GM21529 (cell line): ENCODE measurements around the gene TMEM39B.
"Not testable (repeated sequence)": the region's sequence is repeated elsewhere in the genome, so short reads cannot be mapped to it uniquely, and the experiment has no call there.

Experiments used
- ATAC-seq: cut with Tn5 transposase; IDR thresholded peaks from one replicate; pipeline ENCODE4 v1.9.1; 2021; ENCODE audit not compliant: unreplicated experiment

TMEM39B gene

DNA sequence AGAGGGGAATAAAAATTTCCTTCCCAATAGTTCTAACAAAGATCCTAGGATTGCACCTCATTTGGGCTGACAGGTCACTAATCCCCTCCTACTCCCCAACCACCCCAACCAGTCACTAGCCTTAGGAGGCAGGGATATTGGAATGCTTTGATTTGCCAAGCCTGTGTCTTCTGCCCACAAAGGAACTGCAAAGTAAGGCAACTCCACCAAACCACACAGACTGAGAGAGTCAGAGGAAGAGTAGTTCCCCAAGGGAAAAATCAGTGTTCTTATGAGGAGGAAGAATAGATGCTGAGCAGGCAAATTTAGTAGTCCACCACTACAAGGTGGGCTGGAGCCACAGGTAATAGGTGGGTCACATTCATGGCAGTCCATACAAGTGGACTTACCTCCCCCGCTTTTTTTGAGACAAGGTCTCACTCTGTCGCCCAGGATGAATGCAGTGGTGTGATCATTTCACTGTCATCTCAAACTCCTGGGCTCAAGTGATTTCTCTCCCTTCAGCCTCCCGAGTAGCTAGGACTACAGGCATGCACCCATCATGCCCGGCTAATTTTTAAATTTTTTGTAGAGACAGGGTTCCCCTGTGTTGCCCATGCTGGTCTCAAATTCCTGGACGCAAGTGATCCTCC is 3.7 kb upstream of the TMEM39B start:
- no peak for ATAC-seq

DNA sequence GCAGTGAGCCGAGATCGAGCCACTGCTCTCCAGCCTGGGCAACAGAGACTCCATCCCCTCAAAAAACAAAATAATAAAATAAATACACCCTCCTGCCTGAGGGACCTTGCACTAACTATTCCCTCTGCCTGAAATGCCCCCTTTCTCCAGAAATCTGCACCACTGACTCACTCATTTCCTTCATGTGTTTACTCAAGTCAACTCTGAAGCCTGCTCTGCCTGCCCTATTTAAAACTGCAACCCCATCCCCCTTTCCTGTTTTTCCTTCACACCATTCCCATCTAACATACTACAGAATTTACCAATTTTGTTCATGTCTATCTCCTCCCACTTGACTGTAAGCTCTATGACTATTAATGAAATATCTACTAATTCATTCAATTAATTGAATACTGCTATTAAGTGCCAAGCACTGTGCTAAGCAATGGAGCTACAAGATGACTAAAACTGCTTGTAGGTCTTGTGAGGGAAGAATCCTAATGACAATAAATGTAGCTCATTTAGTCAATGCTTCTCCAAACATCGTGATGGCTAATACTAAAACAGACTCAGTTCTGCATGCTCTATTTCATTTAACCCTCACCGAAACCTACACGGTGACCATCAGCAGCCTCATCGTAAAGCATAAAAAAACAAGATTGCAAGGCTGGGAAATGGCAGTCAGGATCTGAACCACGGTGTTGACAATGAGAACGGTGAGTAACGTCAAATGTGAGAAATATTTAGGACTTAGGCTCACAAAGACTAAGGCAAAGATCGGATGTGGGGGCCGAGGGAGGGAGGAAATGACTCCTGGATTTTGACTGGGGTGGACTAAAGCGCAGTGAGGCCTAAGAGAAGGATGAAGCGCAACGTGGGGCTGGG is 749 bp upstream of the TMEM39B start:
- ATAC-seq = no peak

DNA sequence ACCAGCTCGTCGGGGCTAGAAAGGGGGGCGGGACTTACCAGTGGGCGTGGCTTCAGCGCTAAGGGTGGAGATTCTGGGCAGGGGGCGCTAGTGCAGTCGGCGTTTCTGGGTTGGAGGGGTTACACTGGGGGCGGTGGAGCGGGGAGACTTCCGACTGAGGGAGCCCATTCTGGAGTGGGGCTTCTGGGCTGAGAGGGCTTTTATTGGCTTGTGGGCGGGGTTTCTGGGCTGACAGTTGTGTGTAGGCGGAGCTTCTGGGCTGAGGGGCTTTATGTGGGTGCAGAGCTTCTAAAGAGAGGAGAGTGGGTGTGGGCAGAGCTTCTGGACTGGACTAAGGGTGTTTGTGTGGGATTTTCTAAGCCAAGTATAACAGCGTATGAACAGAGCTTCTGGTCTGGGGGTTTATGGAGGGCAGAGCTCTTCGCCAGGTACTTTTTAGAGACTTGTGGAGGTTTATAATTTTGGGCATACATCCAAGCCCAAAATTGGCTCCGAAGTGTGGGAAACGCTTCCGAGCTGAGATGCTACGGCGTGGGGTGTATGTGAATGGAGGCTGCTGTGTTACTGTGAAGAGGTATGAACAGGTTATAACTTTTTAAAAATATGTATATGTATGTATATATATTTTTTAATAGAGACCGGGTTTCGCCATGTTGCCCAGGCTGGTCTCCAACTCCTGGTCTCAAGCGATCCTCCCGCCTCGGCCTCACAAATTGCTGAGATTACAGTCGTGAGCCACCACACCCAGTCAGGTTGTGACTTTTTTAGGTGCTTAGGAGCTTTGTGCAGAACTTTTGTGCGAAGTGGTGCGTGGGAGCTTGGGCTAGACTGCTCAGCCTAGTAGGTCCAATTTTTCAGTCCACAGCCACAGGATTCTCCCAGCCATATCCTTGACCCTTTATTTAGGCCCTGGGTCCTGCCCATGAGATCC is 825 bp downstream of the TMEM39B start:
- ATAC-seq = peak; percentile 18

DNA sequence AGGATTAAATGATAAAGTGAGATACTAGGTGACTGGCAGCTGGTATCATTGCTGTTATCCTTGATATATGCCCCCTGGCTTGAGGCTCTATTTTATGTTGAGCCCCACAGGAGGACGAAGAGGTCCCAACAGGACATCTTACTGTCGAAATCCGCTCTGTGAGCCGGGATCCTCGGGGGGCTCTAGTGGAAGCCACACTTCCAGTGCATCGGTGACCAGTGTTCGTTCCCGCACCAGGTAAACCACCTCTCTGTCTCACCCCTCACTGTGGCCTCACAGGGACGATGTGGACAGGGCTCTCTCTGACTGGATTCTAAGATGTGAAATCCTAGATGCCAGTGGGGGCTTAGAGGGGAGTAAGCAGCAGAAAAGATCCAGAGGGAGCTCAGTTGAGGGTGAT is 2.1 kb downstream of the TMEM39B start:
- ATAC-seq = no peak

DNA sequence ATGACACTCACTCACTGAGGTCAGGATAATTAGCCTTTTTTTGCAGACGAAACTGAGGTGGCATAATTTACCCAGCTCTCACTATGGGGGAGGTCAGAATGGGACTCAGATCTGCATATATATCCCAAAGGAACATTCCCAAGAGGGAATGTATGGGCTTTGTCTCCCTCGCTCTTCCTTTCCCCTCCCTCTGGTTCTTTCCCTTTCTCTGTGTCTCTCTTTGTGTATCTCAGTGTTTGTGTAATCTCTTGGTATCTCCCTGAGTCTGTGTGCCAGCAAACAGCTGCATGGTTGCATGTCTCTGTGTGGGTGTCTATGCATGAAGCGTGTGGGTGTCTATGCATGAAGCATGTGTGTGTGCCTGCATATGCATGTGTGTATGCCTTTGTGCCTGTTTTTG is 4.7 kb downstream of the TMEM39B start:
- ATAC-seq = no peak

DNA sequence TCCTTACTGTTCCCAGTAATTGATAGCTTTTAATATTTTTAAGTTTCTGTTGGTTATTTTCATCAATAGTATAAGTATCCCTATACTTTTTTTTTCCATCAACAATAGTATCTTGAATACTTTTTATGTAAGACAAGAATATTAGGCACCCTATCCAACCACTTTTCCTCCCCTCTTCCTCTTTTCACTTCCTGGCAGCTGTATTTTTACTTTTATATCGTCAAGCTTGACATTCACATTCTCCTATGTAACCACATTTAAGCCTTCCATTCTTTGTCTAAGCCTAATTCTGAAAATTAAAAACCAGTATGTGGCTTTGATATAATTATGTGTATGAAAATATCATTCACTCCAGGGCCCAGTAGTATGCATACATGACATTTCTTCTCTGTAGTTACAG is 9.3 kb downstream of the TMEM39B start:
- no peak for ATAC-seq

DNA sequence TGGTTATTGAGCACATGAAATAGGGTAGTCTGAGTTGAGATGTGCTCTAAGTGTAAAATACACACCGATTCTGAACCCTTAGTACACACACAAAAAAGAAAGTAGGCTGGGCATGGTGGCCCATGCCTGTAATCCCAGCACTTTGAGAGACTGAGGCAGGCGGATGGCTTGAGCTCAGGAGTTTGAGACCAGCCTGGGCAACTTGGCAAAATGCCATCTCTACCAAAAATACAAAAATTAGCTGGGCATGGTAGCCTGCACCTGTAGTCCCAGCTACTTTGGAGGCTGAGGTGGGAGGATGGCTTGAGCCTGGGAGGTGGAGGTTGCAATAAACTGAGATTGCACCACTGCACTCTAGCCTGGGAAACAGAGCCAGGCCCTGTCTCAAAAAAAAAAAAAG is 13.6 kb downstream of the TMEM39B start:
- ATAC-seq = not testable (repeated sequence)

DNA sequence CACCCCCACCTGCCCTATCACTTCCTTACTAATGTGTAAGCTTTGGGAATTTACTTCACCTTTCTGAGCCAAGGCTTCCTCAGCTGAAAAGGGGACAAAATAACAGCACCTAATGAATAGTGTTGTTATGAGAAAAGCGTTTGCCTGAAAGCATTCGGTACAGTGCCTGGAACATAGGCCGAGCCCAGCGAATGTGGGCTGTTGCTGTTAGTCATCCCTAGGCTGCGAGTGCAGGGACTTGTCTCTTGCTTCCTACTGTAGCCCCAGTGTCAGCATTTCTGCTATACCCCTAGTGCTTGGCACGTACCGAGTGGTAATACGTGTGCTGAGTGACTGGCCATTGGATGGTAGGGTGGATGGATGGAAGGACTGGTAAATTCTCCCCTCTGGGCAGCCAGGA is 18.4 kb downstream of the TMEM39B start:
- ATAC-seq = no peak

DNA sequence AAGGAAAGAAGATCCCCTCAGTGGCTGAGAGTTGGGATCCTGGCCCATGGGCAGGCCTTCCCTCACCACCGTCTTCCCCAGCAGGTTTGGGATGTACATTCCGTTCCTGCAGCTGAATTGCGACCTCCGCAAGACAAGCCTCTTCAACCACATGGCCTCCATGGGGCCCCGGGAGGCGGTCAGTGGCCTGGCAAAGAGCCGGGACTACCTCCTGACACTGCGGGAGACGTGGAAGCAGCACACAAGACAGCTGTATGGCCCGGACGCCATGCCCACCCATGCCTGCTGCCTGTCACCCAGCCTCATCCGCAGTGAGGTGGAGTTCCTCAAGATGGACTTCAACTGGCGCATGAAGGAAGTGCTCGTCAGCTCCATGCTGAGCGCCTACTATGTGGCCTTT is 18.9 kb downstream of the TMEM39B start:
- no peak for ATAC-seq

DNA sequence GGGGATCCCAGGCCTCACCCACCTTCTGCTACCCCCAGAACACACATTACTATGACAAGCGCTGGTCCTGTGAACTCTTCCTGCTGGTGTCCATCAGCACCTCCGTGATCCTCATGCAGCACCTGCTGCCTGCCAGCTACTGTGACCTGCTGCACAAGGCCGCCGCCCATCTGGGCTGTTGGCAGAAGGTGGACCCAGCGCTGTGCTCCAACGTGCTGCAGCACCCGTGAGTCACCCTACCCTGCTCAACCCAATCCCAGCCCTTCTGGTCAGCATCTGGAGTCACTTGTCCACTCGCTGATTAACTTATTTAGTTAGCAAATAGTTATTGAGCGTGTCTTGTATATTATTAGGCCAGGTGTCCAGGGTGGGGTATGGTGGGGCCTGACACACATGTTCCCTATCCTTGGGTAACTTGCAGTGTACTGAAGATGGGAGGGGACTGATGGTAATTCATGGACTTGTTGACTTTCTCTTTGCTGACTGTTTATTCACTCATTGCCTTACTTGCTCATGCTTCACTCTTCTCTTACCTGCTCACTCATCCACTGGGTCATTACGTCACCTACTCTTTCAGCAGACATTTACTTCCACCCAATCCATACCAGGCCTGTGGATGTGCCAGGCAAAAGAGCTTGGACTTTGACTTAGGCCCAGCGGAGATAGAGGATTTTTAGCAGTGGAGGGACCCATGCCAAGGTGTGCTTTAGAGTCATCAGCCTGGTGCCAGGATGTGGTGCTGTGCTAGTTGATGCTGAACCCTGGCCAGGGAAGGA is 22.2 kb downstream of the TMEM39B start:
- ATAC-seq = no peak

DNA sequence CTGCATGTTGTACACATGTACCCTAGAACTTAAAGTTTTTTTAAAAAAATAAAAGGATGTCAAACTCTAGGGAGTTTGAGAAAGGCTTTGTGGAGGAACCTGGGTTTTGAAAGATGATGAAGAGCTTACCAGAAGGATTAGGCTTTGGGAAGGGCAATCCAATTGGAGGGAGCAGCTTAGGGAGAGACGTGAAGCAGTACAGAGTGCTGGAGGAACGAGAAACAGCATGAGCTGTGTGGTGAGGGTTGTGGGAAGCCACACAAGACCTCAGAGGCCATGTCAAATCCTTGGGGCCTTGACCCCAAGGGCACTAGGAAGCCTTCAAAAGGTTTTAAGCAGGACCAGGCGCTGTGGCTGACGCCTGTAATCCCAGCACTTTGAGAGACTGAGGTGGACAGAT is 26.7 kb downstream of the TMEM39B start:
- no peak for ATAC-seq

DNA sequence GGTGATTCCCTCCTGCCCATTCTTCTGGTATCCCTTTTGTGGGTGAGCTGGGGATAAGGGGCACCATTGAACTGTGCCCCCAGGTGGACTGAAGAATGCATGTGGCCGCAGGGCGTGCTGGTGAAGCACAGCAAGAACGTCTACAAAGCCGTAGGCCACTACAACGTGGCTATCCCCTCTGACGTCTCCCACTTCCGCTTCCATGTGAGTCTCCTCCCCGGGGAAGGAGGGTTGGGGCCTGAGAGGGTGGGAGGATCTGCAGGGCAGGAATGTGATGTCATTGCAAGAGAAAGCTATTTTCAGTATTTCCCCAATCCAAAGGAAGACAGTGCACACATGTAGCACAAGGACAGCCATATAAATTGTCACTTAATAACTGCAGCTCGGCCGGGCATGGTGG is 27.6 kb downstream of the TMEM39B start:
- no peak for ATAC-seq

DNA sequence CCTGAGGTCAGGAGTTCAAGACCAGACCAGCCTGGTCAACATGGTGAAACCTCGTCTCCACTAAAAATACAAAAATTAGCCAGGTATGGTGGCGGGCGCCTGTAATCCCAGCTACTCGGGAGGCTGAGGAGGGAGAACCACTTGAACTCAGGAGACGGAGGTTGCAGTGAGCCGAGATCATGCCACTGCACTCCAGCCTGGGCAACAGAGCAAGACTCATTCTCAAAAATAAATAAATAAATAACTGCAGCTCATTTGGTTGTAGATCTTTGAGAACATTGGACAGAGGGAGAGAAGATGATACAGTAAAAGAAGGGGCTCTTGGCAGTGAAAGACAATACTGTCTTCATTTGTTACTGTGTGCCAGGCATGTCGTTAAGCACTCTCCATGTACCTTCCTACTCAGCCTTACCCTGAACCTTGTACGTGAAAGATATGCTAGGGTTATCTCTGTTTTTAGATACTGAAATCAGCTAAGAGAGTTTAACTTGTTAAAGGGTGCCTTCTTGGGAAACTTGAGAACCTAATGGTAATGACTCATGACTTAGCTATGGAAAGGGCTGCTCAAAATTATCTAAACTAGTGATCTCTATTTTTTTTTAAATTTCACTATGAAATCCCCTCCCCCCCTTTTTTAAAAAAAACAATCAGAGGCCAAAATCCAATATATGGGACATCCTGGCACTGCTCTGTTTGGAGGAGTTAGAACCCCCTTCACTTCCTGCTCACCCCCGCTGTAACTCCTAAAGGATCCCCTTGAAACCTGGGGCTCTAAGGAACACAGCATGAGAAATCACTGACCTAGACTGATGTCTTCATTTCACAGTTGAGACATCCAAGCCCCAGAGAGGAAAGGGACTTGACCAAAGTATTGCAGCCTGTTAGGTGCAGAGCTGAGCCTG is 28.3 kb downstream of the TMEM39B start:
- no peak for ATAC-seq

DNA sequence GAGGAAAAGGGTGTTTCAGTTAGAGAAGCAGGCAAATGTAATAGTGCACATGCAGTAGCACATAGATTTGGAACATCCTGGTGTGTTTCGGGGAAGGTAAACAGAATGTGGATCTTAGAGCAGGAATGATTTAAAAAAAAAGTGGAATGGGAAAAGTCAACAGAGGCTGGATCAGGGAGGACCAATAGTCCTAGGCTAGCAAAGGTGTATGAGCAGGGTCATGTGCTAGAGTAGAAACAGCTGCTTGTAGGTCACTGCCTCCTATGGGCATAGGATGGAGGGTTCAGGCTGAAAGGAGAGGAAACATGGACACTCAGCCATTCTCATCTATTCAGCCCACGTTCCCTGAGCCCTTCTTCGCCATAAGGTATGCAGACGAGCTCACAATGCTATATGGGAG is 31.4 kb downstream of the TMEM39B start:
- ATAC-seq = no peak

DNA sequence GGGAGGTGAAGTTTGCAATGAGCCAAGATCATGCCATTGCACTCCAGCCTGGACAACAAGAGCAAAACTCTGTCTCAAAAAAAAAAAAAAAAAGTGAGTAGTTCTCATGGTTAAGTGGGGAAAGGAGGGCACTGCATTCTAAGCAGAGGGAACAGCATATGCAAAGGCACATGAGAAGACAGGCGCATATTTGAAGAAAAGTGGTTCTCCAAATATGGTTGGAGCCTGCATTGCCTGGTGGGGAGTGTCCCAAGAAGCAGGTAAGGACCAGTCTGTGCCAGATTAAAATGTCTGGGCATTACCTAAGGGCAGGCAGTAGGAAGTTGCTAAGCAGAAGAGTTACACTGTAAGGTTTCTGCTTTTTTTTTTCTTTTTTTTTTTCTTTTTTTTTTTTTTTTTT is 32.6 kb downstream of the TMEM39B start:
- ATAC-seq = no peak

DNA sequence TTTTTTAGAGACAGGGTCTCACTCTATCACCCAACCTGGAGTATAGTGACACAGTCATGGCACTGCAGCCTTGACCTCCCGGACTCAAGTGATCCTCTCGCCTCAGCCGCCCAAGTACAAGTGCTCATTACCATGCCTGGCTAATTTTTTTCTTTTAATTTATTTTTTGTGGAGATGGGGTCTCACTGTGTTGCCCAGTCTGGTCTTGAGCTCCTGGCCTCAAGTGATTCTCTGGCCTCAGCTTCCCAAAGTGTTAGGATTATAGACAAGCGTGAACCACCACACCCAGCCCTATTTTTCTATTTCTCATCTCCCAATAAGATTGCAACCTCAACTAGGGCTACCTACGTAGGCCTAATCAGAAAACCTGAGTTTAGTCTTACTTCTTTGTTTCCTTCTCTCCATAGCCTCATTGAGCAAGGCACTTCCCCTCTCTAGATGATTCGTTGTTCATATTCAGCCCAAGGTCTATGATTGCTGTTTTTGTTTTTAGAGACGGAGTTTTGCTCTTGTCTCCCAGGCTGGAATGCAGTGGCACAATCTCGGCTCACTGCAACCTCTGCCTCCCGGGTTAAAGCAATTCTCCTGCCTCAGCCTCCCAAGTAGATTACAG is 34.0 kb downstream of the TMEM39B start:
- ATAC-seq = no peak

DNA sequence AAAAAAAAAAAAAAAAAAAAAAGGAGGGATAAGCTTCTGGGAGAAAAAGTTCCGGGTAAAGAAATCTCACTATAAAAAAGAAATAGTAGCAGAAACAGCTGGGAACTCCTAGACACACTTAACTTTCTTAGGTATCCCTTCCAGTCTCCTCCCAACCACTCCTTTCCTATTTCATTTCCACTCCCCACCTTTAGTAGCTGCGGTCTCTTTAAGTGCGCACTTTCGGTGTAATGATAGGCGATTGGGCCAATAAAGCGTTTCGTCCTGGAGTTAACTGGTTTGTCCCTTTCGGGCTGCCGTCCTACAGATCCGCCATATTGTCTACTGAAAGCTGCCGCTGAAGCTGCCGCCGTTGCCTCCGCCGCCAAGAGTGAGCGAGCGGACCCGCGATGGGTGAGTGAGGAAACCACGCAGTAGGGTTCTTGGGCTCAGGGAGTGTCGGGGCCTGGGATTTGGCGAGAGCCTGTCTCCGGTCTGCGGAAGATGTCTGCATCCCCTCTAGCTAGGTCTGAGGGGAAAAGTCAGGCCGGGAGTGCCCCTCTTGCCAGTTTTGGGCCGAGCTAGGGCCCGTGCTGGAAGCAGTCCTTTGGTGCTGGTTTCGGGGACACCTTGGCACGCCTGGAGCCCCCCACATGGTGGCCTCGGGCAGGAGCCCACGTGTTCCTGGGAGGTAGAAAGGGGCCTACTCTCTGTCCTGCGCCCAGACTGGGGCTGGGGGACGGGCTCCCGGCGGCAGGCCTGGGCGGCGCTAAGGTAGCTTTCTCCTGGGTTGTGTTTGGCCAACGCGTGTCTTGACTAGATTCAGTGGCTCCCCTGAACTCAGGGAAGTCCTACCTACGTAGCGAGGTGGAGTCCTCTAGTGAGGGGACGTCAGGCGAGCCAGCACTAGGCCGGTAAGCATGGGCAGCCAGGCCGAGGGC is 35.3 kb downstream of the TMEM39B start, which contains the start of gene KPNA6:
TSS of gene KPNA6 (plus strand) at position 315 of the 920 bp plus-strand sequence. CDS start at position 390, 75 bp downstream.
- ATAC-seq = peak; percentile 67

DNA sequence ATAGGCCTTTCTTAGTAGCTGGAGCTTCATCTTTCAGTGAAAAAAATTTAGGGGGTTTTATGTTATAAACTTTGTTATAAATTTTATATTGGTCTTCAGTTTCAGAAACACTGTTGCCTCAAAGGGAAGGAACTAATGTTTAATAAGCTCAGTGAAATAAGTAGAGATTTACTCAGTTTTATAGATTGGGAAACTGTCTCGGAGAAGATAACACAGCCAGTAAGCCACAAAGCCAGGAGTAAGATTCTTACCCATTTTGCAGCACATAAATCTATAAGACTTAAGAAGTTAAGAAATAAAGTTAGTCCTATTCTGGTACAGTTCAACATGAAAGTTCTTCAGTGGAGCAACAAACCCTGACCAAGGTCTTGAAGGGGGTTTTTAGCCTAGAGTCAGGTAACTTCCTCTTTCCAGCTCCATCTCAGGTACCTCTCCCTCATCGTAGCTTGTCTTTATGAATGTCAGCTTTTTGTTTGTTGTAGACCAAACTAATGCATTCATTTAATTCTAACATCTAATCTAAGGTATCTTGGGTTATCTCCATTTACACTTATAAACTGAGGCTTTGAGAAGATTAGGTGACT is 38.4 kb downstream of the TMEM39B start:
- ATAC-seq = no peak
